Measurements from ENCODE around the gene IBA57.

Gene IBA57

DNA sequence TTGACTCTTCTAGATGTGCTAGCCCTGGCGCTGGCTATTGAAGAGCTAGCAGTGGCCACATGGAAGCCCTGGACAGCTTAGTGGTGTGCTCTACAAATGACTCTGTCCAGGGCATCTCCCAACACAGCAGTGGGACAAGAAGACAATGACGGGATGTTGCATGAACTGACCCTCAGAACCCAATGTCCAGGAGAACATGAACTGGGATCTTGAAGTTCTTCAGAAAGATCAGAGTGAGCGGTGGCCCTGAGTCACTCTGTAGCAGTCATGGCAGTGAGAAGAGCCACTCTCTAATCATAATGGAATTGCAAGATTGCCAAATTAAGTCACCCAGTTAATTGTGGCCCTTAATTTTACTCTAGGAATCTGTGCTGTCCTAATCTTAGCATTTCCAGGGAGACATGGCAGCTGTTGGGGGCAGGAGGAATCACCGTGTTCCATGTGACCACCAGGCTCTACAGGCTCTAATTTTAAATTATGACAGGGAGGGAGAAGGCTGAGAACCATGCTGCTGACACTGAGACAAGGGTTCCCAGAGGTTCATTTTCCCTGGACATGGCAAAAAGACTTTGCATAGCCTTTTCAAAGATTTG lies 32.0 kb downstream of the IBA57 start:
- no peak for DNase-seq

DNA sequence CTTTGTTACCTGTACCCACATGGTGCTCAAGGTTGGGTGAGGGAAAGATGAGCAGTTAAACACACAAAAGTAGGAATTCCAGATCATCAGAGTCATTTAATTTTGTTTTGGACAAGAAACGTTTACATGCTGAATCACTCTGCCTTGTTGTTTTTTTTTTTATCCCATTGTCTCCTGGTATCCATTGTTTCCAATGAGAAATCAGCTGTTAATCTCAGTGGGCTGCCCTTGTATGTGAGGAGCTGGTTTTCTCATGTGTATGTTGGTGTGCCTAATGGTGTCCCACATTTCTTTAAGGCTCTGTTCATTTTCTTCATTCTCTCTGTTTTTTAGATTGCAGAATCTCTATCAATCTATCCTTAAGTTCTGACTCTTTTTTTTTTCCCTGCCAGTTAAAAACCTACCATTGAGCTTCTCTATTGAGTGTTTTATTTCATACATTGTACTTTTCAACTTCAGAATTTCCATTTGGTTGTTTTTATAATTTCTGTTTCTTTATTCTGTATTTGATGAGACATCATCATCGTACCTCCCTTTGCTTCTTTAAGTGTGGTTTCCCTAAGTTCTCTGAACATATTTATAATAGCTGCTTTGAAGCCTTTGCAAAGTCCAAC lies 33.5 kb downstream of the IBA57 start:
- no peak for DNase-seq

DNA sequence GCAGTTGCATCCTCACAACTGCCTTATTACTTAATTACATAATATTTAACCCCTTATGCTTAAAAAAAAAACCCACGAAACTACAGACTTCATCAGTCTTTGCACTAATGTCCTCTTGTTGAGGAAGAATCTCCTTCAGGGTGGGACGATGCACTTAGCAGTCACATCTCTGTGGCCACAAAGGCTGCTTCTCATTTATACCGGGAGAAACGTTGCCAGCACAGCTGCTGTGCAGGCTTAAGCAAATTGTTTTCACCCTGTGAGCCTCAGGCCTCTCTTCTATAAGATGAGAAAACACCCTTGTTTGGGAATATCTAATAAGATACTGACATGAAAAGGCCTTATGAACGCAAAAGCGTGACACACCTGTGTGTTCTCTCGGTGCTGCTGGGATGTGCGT lies 39.4 kb downstream of the IBA57 start:
- peak; percentile 5 for DNase-seq

DNA sequence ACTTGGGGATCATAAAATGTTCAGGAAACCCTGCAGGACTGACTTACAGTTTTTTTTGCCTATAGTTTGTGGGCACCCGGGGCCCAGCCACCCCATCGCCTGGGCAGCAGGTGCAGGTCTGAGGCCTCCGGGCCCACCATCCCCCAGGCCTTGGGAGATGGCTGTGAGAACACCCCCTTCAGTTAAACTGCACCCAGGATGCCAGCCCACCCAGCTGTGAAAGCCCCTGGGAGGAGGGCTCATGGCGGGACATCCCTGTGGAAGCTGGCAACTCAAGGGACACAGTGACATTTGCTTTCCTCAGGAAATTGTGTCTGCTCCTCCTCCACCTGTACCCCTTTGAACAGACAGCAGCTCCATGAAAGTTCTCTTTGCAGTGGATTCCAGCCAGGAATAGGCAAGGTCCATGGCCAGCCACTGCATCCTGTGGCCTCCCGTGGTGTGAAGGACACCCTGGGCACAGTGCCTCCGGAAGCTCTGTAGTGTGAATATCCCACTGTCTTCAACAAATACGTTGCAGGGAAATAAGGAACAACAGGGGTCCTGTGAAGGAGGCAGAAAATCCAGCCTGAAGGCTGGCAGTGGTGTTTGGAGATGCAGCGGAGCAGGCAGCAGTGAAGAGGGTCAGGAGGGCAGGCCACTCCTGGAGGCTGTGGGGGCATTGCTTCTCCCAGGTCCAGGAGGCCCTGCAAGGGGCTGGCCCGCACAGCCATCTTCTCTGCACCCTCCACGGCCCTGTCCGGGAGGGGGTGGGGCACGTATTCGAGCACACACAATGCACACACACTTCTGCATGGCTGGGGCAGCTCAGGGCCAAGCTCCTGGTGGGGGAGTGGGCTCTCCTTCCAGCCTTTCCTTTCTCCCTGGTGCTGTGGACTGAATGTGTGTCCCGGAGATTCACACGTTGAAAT lies 40.2 kb downstream of the IBA57 start:
- no peak for DNase-seq

DNA sequence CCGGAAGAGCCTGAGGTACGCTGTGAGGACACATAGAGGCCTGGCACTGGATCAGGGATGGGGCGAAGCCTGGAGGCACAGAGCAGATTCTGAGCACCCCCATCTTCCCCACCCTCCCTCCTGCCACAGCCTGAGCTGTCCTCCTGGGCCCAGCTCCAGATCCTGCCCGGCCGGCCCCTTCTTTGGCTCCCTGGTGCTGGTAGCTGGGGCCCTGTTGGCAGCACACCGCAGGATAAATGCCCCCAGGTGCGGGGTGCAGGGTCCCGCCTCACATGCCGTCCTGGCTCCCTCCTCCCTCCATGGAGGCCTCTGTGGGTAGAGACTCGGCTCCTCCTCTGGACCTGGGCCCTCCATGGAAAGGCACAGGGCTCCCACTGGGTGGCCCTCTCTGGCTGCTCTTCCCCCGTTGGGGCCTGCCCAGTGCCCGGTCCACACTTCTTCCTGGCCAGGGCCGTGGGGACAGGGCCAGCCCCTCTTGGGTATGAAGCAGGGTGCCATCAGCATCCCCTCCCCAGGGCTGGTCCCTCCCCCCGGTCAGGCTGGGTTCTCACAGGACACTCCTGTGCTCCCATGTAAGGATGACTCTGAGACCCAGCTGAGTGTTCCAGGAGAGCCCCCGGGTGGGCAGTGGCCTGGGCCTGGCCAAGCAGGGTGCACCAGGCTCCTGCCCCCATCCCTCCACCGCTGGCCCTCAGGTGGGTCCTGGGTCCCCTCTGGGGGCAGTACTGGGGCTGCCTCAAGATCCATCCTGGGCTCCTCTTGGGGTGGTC lies 41.2 kb downstream of the IBA57 start:
- no peak for DNase-seq

DNA sequence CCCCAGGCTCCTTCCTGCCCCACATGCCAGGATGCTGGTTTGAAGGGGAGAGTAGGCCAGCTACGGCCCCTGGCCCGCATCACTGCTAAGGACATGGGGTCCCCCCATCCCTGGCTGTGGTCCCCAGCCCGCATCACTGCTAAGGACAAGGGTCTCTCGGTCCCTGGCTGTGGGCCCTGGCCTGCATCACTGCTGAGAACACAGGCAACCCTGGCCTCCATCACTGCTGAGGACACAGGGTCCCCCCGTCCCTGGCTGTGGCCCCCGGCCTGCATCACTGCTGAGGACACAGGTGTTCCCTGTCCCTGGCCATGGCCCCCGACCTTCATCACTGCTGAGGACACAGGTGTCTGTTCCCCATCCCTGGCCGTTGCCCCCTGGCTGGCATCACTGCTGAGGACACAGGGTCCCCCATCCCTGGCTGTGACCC lies 41.8 kb downstream of the IBA57 start:
- no peak for DNase-seq

DNA sequence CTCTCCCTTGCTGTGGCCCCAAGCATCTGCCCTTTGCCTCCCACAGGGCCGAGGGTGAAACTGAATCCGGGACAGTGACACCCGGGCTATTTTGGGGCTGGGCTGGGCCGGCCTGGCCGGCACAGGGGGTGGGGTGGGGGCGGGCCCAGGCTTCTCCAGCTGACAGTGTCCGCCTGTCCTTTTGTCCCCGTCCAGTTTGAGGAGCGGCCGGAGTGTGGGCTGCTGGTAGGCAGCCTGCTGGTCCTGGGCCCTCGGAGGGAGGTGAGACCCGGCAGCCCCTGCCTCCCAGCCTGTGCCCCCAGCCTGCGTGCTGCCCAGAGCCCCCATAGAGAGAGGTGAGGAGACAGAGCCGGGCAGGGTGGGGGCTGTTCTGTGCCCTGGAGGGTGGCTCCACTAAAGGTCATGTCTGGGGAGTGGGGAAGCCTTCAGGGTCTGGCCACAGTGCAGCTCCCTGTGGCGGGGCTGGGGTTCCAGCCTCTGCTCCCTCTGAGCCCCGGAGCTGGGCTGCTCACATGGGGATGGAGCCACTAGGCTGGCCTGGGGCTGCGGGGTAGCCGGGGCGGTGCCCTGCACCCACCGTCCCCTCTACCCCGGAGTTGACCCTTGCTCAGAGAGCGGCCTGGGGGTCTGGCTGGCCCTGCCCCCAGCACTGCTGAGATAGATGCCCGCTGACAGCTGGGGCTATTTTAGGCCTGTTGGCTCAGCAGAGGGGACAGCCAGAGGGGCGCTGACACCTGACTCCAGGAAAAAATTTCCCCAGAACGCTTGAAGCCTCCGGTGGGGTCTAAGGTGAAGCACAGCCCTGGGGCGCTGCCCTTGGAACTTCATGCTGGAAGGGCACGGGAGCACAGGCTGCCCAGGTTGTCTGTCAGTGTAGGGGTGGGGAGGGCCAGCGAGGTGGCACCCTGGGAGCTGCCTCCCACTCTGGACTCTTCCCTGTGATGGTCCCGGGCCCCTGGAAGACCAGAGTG lies 42.5 kb downstream of the IBA57 start, which contains the start of gene OBSCN:
Gene OBSCN, plus strand, starts transcription at position 194 of the 971 bp plus-strand sequence. CDS start 3,740 bp downstream, outside the sequence.
- no peak for DNase-seq

DNA sequence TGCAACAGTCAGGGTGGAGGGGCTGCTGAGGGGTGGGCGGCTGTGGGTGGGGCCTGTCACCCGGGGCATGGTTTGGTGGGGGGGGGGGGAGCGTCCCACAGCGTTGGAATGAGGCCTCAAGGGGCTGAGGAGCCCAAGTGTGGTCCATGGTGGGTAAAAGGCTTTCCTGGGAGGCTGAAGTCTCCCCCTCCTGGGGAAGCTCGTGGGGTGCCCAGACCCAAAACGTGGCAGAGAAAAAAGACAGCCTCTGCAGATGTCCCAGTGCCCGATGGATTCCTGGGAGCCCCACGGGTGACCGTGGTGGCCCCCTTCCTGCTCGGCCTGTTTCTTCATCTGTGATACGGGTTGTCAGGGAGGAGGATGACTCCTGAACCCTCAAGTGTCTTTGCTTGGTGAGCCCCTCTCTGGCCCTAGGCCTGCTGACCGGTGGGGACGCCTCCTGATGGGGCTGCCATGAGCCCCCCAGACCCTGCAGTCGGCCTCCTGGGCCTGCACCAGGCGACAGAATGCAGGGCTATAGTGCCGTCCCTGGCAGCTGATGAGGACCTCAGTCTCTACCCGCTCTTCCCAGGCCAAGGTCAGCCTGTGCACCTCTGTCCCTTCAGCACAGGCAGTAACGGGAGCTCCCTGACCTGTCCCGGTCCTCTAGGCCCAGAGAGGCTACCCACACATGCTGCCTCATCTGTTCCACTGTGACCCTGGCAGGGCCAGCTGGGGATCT lies 43.4 kb downstream of the IBA57 start:
- no peak for DNase-seq

DNA sequence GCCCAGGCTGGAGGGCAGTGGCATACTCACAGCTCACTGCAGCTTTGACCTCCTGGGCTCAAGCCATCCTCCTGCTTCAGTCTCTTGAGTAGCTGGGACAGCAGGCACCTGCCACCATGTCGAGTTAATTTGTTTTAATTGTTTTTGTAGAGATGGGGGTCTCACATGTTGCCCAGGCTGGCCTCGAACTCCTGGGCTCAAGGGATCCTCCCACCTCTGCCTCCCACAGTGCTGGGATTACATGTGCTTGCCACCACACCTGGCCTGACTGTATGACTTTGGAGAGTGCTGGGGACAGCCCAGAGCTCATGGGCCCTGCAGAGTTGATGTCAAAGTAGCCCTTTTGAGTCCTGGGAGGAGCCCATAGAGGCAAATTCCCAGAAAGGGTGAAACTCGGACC lies 44.1 kb downstream of the IBA57 start:
- no peak for DNase-seq

DNA sequence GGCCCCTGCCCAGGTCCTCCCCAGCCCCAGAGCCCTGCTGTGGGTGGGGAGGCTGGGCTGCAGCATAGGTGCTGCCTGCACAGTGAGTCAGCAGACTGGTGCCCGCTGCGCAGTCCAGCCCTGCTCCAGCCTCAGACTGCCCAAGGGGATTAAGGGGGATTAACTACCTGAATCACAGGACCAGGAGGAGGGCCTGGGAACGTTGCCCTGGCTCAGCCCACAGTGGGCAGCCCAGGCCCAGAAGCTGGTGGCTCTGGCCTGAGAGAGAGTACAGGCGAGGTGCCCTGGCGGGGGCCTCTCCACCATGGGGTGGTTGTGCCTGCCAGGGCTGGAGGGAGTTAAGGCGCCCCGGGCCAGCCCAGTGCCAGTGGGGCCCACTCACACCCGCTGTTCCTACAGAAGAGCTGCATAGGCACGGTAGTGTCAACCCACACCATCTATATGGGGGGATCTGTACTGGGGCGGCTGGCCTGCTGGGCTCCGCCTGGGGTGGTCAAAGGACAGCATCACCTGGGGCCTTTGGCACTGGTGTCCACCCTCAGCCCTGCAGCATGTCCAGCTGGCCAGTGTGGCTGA lies 44.6 kb downstream of the IBA57 start:
- DNase-seq, result no peak

DNA sequence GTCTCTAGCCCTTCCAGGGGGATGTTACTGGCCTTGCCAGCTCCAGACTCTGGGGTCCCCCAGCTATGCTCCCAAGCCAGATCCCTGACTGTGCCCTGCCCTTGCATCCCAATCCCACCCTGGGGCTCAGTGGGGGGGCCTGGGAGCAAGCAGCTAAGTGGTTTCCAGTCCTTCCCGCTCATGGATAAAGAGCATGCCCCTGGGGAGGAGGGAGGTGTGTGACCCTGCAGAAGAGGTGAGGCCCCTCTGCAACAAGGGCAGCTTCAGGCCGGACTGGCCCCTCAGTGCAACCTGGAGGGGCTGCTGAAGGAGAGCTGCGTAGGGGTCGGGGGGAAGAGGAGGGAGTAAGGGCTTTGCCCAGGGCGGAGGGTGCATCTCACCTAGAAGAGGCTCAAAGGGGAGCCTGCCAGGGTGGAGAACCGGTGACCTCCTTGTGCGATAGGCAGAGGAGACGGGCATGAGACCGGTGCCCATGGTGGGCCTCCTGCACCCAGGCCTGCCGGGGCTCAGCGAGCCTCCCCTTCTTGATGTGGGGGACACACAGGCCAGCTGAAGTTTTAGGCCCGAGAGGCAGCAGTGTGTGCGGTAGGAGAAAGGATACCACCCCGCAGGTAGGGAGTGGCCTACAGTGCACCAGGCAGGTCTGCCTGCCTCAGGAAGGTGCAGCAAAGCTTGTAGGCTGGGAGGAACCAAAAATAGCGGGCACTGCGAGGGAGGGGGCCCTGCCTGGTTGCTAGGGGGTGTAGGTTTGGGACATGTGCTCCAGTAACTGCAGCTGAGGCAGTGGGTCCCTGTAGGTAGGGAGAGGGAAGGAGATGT lies 45.3 kb downstream of the IBA57 start:
- DNase-seq, result no peak

DNA sequence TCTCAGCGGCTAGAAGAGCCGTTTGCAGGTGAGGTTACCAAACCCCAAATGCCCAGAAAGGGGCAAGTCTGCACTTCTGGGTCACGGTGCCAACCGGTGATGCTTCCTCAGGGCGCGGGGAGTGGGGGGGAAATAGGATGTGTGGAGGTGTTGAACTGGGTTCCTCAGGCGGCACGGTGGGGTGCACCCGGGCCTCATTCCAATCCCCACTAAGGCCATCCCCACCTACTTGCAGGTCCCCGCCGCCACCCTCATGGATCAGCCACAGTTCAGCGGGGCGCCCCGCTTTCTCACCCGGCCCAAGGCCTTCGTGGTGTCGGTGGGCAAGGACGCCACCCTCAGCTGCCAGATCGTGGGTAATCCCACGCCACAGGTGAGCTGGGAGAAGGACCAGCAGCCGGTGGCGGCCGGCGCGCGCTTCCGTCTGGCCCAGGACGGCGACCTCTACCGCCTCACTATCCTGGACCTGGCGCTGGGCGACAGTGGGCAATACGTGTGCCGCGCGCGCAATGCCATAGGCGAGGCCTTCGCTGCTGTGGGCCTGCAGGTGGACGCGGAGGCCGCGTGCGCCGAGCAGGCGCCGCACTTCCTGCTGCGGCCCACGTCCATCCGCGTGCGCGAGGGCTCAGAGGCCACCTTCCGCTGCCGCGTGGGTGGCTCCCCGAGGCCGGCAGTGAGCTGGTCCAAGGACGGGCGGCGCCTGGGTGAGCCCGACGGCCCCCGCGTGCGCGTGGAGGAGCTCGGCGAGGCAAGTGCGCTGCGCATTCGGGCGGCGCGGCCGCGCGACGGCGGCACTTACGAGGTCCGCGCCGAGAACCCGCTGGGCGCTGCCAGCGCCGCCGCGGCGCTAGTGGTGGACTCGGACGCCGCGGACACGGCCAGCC lies 46.2 kb downstream of the IBA57 start:
- no peak for DNase-seq

DNA sequence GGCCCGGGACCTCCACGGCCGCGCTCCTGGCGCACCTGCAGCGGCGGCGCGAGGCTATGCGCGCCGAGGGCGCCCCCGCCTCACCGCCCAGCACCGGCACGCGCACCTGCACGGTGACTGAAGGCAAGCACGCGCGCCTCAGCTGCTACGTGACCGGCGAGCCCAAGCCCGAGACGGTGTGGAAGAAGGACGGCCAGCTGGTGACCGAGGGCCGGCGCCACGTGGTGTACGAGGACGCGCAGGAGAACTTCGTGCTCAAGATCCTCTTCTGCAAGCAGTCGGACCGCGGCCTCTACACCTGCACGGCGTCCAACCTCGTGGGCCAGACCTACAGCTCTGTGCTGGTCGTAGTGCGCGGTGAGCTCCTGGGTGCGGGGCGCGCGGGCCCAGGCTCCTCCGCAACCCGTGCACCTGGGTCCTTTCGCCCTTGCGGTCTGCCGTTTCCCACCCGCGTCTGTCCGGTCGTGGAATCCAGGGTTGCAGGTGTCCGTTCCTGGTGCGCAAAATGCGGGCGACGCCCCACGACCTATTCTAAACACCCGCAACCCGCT lies 46.9 kb downstream of the IBA57 start:
- no peak for DNase-seq

DNA sequence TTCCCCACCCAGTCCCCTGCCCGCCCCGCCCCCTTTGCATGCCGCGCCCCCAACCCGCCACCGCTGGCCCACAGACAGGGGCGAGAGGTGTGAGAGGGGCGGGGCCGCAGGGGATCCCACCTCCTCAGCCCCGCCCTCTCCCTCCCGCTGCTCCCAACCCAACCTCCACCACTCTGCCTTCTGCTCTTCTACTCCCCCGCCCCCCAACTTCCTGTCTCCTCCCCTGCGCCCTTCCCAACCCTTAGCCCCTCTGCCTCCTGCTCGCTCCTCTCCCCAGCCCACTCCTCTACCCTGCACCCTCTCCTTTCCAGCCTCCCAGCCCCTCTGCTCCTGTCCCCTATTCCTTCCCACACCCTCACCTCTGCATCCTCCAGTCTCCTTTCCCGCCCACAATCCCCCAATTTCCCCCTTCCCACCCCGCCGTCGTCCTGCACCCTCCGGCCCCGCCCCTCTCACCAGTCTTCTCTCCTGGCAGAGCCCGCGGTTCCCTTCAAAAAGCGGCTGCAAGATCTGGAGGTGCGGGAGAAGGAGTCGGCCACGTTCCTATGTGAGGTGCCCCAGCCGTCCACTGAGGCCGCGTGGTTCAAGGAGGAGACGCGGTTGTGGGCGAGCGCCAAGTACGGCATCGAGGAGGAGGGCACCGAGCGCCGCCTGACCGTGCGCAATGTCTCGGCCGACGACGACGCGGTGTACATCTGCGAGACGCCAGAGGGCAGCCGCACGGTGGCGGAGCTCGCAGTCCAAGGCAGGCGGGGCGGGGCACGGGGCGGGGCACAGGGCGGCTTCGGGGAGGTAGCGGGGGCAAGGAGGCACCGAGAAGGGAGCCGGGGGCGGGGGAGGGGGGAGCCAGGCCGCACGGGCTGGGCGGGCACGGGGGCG lies 47.6 kb downstream of the IBA57 start:
- peak; percentile 71 for DNase-seq

DNA sequence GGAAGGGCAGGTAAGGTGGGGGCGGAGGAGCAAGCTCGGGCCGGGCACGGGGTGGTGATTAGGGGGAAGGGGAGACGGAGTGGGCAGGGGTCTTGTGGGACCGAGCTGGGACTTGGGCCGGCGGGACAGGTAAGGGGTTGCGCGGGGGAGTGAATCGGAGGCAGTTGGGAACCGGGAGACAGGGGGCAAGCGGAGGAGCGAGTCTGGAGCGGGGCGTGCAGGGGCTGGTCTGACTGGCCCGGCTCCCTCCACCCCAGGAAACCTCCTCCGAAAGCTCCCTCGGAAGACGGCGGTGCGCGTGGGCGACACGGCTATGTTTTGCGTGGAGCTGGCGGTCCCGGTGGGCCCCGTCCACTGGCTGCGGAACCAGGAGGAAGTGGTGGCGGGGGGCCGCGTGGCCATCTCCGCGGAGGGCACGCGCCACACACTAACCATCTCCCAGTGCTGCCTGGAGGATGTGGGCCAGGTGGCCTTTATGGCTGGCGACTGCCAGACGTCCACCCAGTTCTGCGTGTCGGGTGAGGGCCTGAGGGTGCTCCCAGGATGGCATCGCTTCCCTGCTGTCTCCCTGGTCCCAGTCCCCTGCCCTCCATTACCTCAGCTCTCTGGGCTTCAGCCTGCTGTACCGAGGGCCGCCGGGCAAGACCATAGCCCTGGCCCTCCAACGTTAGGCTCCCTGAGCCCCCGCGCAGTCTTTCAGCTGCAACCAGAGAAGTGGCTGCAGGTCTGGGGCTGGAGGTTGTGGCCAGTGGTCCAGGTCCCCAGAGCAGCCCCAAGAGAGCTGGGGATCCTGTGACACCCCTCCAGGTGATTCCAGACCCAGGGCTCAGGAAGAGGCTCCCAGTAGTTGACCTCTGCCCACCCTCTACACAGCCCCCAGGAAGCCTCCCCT lies 48.6 kb downstream of the IBA57 start:
- DNase-seq, result no peak

DNA sequence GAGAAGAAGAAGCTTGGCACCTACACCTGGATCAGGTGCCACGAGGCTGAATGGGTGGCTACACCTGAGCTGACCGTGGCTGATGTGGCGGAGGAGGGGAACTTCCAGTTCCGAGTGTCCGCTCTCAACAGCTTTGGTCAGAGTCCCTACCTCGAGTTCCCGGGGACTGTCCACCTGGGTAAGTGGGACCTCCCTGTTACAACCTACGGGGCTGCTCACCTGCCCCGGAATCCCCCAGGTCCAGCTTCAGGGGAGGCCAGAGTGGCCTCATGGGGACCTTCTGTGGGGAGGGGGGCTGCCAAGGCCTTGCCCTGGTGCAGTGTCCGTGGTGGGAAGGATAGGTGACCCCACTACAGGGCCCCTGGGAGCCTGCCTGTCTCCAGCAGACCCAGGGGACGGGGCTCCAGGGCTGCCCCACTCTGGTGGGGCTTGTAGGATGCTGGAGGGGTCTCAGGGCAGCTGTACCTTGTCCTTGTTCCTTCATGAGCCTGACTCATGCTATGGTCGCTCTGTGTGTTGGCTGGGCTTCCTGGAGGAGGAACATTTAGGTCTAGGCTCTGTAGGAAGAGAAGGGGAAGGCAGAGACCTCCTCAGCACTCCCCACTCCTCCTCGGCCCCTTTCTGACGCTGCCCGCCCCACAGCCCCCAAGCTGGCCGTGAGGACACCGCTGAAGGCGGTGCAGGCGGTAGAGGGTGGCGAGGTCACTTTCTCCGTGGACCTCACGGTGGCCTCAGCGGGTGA lies 49.5 kb downstream of the IBA57 start:
- no peak for DNase-seq

Data from NCI-H526 treated with DMSO at 0.1 percent for 48 hours (cell line).